ENCODE measurements around the gene SPINT1. TPM values are rescaled to one million over a fixed set of nuclear protein-coding genes. Genes with fewer than 3 reads are reported as not detected.

Gene SPINT1
- total RNA-seq, 1 experiment from 2014 or later = 2.0 TPM

DNA sequence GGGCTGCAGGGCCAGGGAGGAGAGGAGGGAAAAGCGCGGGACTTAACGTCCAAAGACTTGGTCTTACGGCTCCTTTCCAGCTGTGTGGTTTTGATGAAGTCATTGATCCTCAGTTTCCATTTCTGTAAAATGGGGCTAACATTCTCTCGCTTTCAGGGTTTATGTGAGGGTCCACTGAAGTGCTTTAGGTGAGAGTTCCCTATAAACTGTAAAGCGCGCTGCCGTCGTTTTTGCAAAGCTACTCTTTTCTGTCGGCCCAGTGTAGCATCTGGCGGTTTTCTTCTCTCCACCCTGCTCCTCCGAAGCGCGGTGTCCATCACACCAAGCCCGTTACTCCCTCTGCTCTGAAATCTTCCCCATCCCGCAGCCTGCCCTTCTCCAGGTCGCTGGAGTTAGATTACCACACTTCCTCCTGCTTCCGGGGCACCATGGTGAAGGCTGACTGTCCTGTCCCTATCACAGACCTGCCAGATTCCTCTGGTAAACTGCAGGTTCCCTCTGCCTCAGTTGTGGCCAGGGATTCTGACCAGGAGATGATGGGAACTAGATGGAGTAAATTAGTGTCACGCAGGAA lies 35.9 kb upstream of the SPINT1 start:
- Histone ChIP-seq H4K20me1 (ENCODE audit: insufficient read depth, low read depth, low read length) (no peaks in the 10 kb centered on the region), H3K4me3 (ENCODE audit: low read length) (peak overlapping the region; percentile 84), H3K9me3 (ENCODE audit: low read length) (no peaks in the 10 kb centered on the region), H3K9me2 (replicated peaks; ENCODE audit: insufficient read depth, low read length) (no peaks in the 10 kb centered on the region), H3K4me2 (ENCODE audit: low read depth, low read length, poor library complexity, severe bottlenecking) (peak overlapping the region; percentile 82), H3K9ac (ENCODE audit: low read length) (peak overlapping the region; percentile 92), H3K36me3 (ENCODE audit: insufficient read depth, low read length) (no peaks in the 10 kb centered on the region), H3K79me2 (ENCODE audit: low read length) (peaks cover 32% of the 10 kb centered on the region), H2AFZ (ENCODE audit: low read length) (peak overlapping the region; percentile 73), H3K4me1 (ENCODE audit: low read length) (peaks cover 21% of the 10 kb centered on the region), H3K27ac (ENCODE audit: low read length) (no peak overlapping the region), H3K27me3 (ENCODE audit: low read length) (no peaks in the 10 kb centered on the region)
- no peak for DNase-seq

DNA sequence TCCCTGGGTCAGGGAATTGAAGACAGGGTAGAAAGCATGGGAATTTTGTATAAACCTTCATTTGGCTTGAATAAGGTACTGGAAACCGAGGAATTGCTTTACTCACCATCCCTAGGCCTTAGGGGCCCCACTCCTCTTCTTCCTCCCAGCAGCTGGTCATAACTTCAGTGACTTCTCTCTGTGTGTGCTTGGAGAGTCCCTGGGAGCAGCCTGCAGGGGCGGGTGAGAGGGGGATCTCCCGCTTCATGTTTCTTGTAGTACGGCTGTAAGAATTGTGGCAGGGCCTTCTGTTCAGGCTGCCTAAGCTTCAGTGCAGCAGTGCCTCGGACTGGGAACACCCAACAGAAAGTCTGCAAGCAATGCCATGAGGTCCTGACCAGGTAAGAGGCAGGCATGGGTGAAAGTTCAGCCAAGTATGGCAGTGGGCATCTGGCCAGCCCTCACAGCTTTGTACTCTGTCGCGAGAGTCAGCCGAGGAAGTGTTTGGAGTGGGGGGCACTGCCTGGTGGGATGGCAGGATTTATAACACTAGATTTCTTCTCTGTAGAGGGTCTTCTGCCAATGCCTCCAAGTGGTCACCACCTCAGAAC lies 34.9 kb upstream of the SPINT1 start:
- peak overlapping the region; percentile 92; the same call in 1 of the 2 replicates for H3K9ac ChIP-seq (ENCODE audit: low read length)

GRCh38 chr15:40812721-40813425 lies 31.0 kb upstream of the SPINT1 start:
- Histone ChIP-seq H3K9me2 (replicated peaks; ENCODE audit: insufficient read depth, low read length) (no peaks in the 10 kb centered on the region), H3K4me3 (ENCODE audit: low read length) (no peak overlapping the region), H3K27ac (ENCODE audit: low read length) (no peak overlapping the region), H3K4me1 (ENCODE audit: low read length) (peaks cover 10% of the 10 kb centered on the region), H3K9ac (ENCODE audit: low read length) (no peak overlapping the region), H3K27me3 (ENCODE audit: low read length) (no peaks in the 10 kb centered on the region), H3K79me2 (ENCODE audit: low read length) (peaks cover 6% of the 10 kb centered on the region), H3K9me3 (ENCODE audit: low read length) (no peaks in the 10 kb centered on the region), H3K4me2 (ENCODE audit: low read depth, low read length, poor library complexity, severe bottlenecking) (no peak overlapping the region), H2AFZ (ENCODE audit: low read length) (no peak overlapping the region), H4K20me1 (ENCODE audit: insufficient read depth, low read depth, low read length) (no peaks in the 10 kb centered on the region), H3K36me3 (ENCODE audit: insufficient read depth, low read length) (no peaks in the 10 kb centered on the region)
- DNase-seq = no peak

More for the DNA sequence above, 34.9 kb upstream of the SPINT1 start:
- Histone ChIP-seq H3K79me2 (ENCODE audit: low read length) (peaks cover 22% of the 10 kb centered on the region), H4K20me1 (ENCODE audit: insufficient read depth, low read depth, low read length) (no peaks in the 10 kb centered on the region), H3K9me2 (replicated peaks; ENCODE audit: insufficient read depth, low read length) (no peaks in the 10 kb centered on the region), H3K27ac (ENCODE audit: low read length) (no peak overlapping the region), H3K4me2 (ENCODE audit: low read depth, low read length, poor library complexity, severe bottlenecking) (peak overlapping the region; percentile 82), H3K4me1 (ENCODE audit: low read length) (peaks cover 21% of the 10 kb centered on the region), H3K27me3 (ENCODE audit: low read length) (no peaks in the 10 kb centered on the region), H2AFZ (ENCODE audit: low read length) (no peak overlapping the region), H3K4me3 (ENCODE audit: low read length) (no peak overlapping the region), H3K36me3 (ENCODE audit: insufficient read depth, low read length) (no peaks in the 10 kb centered on the region), H3K9me3 (ENCODE audit: low read length) (no peaks in the 10 kb centered on the region)
- no peak for DNase-seq

DNA sequence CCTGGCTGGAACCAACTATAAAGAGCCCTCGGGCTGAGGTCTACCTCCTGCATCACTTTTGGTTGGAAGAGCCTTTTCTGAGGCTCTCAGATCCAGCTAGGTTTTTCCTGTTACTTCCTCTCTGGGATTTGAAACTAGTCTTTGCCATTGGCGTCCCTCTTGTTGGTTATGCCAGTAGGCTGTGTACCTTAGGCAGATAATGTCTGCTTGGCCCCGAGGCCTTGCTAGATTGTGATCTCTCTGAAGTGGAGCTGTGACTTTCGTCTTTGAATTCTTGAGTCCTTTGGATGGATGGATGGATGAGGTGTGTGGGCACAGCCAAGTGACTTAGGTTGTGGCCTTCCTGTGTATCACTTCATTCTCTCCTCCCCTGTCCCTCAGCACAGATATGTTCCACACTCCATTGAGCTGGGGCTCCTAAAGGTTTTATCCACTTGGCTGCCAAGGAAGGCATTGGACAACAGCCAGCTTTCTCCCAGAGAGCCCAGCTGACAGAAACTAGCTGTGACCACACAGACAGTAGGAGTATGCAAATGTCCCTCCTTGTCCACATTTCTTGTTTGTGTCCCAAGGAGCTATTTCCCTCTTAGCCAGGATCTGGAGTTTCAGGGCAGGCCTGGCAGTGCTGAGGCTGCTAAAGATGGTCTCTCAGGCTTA lies 28.7 kb upstream of the SPINT1 start:
- Histone ChIP-seq H3K9me2 (replicated peaks; ENCODE audit: insufficient read depth, low read length) (no peaks in the 10 kb centered on the region), H3K9me3 (ENCODE audit: low read length) (no peaks in the 10 kb centered on the region), H3K79me2 (ENCODE audit: low read length) (no peaks in the 10 kb centered on the region), H3K4me2 (ENCODE audit: low read depth, low read length, poor library complexity, severe bottlenecking) (no peak overlapping the region), H3K27me3 (ENCODE audit: low read length) (no peaks in the 10 kb centered on the region), H3K27ac (ENCODE audit: low read length) (no peak overlapping the region), H3K36me3 (ENCODE audit: insufficient read depth, low read length) (no peaks in the 10 kb centered on the region), H2AFZ (ENCODE audit: low read length) (no peak overlapping the region), H3K4me3 (ENCODE audit: low read length) (no peak overlapping the region), H3K9ac (ENCODE audit: low read length) (no peak overlapping the region), H4K20me1 (ENCODE audit: insufficient read depth, low read depth, low read length) (no peaks in the 10 kb centered on the region), H3K4me1 (ENCODE audit: low read length) (no peaks in the 10 kb centered on the region)
- DNase-seq = no peak

- Histone ChIP-seq H3K9me2 (replicated peaks; ENCODE audit: insufficient read depth, low read length) (no peaks in the 10 kb centered on the region), H3K36me3 (ENCODE audit: insufficient read depth, low read length) (no peaks in the 10 kb centered on the region), H3K4me3 (ENCODE audit: low read length) (no peak overlapping the region), H2AFZ (ENCODE audit: low read length) (no peak overlapping the region), H4K20me1 (ENCODE audit: insufficient read depth, low read depth, low read length) (no peaks in the 10 kb centered on the region), H3K9me3 (ENCODE audit: low read length) (no peaks in the 10 kb centered on the region), H3K79me2 (ENCODE audit: low read length) (no peaks in the 10 kb centered on the region), H3K4me2 (ENCODE audit: low read depth, low read length, poor library complexity, severe bottlenecking) (no peak overlapping the region), H3K9ac (ENCODE audit: low read length) (no peak overlapping the region), H3K27me3 (ENCODE audit: low read length) (no peaks in the 10 kb centered on the region), H3K27ac (ENCODE audit: low read length) (no peak overlapping the region), H3K4me1 (ENCODE audit: low read length) (no peaks in the 10 kb centered on the region)
- no peak for DNase-seq
These were observed 24.8 kb upstream of the SPINT1 start for GRCh38 chr15:40819048-40819447.

- Histone ChIP-seq H3K79me2 (ENCODE audit: low read length) (no peaks in the 10 kb centered on the region), H3K9ac (ENCODE audit: low read length) (no peak overlapping the region), H3K27me3 (ENCODE audit: low read length) (no peaks in the 10 kb centered on the region), H2AFZ (ENCODE audit: low read length) (no peak overlapping the region), H3K4me3 (ENCODE audit: low read length) (no peak overlapping the region), H3K4me2 (ENCODE audit: low read depth, low read length, poor library complexity, severe bottlenecking) (no peak overlapping the region), H3K4me1 (ENCODE audit: low read length) (no peaks in the 10 kb centered on the region), H3K9me3 (ENCODE audit: low read length) (no peaks in the 10 kb centered on the region), H3K27ac (ENCODE audit: low read length) (no peak overlapping the region), H4K20me1 (ENCODE audit: insufficient read depth, low read depth, low read length) (no peaks in the 10 kb centered on the region), H3K9me2 (replicated peaks; ENCODE audit: insufficient read depth, low read length) (no peaks in the 10 kb centered on the region), H3K36me3 (ENCODE audit: insufficient read depth, low read length) (no peaks in the 10 kb centered on the region)
- DNase-seq = no peak
These were observed 22.7 kb upstream of the SPINT1 start for GRCh38 chr15:40821195-40821594.

DNA sequence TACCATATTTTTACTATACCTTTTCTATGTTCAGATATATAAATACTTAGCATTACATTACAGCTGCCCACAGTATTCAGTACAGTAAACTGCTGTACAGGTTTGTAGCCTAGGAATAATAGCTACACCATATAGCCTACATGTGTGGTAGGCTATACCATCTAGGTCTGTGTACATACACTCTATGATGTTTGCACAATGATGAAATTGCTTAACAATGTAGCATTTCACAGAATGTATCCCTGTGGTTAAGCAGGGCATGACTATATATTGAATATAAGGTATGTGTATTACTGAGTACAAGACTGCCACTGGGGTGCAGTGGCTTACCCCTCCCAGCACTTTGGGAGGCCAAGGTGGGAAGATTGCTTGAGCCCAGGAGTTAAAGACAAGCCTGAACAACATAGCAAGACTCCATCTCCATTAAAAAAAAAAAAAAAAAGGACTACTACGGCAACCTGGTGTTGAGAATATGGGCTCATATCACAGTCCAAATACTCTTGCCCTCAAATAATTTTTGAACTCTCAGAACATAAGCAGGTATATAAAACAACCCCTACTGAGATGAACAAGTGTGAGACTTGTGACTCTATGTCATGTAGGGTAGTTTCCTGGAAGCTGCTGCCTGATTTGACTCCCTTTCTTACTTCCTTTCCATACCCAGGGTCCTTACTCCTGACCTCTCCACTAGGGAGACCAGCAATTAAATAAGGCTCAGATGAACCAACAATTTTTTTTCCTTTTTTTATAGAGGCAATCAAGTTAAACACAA lies 20.1 kb upstream of the SPINT1 start:
- DNase-seq = no peak
- Histone ChIP-seq H3K4me1 (ENCODE audit: low read length) (no peaks in the 10 kb centered on the region), H2AFZ (ENCODE audit: low read length) (no peak overlapping the region), H3K36me3 (ENCODE audit: insufficient read depth, low read length) (no peaks in the 10 kb centered on the region), H3K27ac (ENCODE audit: low read length) (no peak overlapping the region), H3K4me2 (ENCODE audit: low read depth, low read length, poor library complexity, severe bottlenecking) (no peak overlapping the region), H3K79me2 (ENCODE audit: low read length) (no peaks in the 10 kb centered on the region), H4K20me1 (ENCODE audit: insufficient read depth, low read depth, low read length) (no peaks in the 10 kb centered on the region), H3K9ac (ENCODE audit: low read length) (no peak overlapping the region), H3K27me3 (ENCODE audit: low read length) (no peaks in the 10 kb centered on the region), H3K9me3 (ENCODE audit: low read length) (no peaks in the 10 kb centered on the region), H3K4me3 (ENCODE audit: low read length) (no peak overlapping the region), H3K9me2 (replicated peaks; ENCODE audit: insufficient read depth, low read length) (no peaks in the 10 kb centered on the region)

Measured in Karpas-422 (cell line).